Fibroblast of peridontal ligament (primary cell): ENCODE data around the gene IRGC.
"Not testable (repeated sequence)": the region's sequence is repeated elsewhere in the genome, so short reads cannot be mapped to it uniquely, and the experiment has no call there.

Experiments used
- DNase-seq: peaks from one replicate; pipeline ENCODE4 v3.0.0-alpha.2; 2010; ENCODE audit errors: extremely low read depth

The IRGC gene

DNA sequence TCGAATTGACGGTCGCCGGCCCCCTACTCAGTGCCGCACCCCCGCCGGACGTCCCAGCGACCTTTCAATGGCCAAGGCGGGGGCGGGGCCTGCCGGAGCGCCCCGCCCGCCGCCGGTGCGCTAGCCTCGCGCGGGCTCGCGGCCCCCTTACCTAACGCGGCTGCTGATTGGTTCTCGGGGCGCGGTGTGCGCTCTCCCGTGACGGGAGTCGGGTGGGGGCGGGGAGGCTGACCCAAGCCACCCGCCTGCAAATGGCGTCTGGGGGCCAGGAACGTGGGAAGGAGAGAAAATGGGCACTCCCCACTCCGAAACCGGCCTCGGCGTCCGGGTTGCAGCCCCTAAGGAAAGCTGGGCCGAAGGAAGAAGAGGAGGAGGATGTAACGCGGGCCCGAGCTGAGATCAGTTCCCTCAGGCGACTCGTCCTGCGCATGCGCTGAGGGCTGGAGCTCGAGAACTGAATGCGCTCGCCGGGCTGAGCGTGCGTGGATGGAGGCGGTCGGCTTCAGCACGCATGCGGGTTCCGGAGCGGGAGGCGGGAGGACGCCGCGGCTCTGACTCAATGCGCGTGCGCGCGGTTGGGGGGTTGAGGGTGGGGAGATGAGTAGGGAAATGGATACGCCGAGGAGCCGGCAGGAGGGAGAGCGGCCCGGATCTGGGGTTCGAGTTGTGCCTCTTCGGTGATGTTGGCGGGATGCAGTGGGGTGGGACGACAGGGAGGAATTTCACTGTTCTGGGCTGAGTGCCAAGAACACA is 38.8 kb downstream of the IRGC start, which contains the start of gene SMG9:
SMG9 (minus strand) TSS at position 460 of the 753 bp plus-strand sequence. CDS start 4,221 bp downstream, outside the sequence.
- DNase-seq = peak; percentile 97

DNA sequence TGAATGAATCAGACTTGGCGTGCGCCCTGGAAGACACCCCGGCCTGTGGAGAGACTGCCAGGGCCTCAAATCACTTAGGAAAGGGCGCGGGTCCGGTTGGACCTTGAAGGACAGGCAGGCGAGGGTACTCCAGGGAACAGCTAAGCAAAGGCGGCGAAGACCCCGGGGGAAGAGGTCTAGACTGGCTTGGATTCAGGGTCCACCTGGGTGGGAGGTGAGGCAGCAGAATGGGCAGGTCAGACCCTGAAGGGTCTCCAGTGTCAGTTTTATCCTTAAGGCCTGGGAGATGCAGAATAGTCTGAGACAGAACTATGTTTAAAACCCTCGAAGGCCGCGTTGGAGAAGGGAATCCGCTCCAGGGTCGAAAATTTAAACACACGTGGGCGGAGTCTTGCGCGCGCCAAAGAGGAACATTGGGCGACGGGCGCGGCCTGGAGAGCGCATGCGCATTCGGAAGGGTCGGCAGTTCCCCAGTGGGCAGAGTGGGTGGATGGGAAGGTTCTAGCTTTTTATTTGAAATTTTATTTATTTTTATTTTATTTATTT is 39.5 kb downstream of the IRGC start:
- peak; percentile 67 for DNase-seq

DNA sequence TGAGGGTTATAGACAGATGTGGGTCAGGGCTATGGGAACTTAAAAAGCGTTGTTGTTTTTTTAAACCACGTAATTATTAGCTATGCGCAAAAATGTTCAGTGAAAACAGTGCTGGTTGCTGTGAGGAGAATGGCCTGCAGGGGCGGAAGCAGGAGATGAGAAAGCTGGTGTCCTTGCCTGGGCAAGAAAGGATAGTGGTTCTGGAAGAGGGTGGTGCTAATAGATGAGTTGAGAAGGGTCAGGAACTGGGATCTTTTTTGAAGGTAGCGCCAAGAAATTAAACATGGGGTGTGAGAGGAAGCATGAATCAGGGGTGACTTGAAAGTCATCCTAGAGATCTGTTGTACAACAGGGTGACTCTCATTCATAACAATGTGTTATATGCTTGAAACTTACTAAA is 43.6 kb downstream of the IRGC start:
- peak; percentile 60 for DNase-seq

DNA sequence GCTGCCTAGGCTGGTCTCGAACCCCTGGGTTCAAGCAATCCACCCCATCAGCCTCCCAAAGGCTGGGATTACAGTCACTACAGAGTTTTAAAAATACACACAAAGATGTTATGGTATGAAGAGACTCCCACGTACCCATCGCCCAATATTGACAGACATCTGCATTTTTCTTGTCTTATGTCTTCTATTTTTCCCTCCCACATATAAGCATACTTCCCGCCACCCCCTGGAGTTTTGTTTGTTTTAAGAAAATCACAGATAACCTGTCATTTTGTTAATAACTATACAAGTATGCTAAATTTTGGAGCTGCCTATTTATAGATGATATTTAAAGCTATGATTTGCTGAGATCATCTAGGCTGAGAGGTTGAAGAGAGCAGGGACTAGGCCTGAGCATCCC is 45.1 kb downstream of the IRGC start:
- no peak for DNase-seq

GRCh38 chr19:43762814-43763213 is 46.9 kb downstream of the IRGC start:
- DNase-seq = no peak

DNA sequence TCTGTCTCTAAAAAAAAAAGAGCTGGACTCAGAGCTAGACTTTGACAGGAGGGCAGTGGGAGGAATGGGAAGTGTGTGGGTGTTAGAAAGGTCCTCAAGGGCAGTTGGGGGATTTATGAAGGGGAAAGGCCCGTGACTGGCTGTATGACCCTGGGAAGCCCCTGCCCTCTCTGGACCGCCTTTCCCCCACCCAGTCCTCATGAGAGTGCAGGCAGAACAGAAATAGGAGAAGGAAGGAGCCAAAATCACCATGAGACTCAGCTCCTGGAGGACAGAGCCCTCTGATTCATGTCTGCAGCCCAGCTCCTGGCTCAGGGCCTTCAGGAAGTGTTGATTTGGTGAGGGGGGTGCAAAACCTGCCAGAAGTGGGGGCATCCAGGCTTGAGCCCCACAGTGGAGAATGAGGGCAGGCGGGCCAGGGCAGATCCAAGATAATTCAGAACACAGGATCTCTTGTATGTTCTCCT is 47.6 kb downstream of the IRGC start:
- DNase-seq = no peak

- not testable (repeated sequence) for DNase-seq
These were observed 48.8 kb downstream of the IRGC start for GRCh38 chr19:43764684-43765083.

GRCh38 chr19:43765109-43765876 is 49.4 kb downstream of the IRGC start:
- DNase-seq = peak; percentile 91

DNA sequence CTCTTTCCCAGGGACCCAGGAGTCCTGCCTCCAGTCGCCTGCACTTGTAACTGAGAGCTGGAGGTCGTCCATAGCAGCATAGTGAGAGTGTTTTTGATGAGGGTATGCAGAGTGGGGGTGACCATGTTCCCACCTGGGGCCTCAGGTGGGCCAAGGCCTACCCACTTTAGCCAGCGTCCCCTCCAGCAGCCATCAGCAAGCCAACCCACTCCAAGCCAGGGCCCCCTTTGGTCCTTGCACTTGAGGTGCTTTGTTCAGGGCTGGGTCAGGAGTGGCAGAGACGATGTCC is 50.8 kb downstream of the IRGC start:
- no peak for DNase-seq

- no peak for DNase-seq
These were observed 51.4 kb downstream of the IRGC start for GRCh38 chr19:43767316-43767715.

DNA sequence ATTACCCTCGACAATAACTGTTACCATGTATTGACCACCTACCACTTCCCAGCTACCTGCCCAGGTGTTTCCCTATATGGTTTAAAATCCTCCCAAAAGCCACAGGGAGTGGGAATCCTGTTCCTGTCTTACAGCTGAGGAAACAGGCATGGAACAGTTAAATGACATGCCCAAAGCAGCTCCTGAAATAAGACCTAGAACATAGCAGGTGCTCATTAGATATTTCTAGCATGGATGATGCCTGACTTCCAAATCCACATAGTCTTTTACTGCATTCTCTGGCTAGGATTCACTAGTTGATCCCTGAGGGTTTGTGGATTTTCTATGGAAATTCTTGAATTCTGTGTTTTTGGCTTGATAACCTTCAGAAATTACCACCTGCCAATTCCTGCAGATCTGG is 51.9 kb downstream of the IRGC start:
- no peak for DNase-seq

DNA sequence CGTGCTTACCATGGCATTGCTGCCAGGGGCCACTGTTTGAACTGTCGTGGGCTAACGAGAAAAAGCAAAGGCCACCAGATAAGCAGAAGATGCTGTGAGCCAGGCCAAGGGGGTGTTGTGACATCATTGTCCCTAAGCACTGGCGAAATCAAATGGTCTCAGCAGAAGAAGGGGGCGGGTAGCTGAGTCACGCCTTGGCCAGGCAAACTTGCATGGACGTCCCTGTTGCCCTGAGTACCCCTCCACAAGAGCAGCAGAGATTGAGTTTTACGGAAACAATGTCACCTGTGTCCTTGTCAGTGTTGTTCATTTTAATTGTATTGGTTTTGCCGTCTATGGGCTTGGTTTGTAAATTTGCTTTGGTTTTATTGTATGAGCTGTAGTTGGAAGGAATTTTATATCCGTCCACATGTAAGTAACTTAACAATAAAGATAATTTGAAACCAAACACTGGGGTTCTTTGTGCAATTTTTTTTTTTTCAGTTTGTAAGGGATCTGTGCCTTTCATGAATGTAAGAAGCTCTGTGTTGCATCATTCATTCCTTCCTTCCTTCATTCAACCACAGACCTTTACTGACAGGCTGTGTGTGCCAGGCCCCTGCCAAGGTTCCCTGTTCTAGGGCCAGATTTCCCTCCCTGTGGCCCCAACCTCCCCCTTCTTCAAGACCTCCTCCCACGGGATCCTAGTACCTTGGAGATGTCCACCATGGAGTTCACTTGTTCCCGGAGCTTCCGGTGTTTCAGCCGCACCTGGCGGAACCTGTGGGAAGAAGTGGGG is 52.6 kb downstream of the IRGC start:
- DNase-seq = peak; percentile 56

GRCh38 chr19:43769256-43769655 is 53.4 kb downstream of the IRGC start:
- no peak for DNase-seq
